Fibroblast of villous mesenchyme (primary cell): ENCODE measurements around the gene RIC8B. TPM values are rescaled to one million over a fixed set of nuclear protein-coding genes. Genes with fewer than 3 reads are reported as not detected.
A peak's percentile ranks its signal among the peaks of the same experiment; 100 is the strongest.

Source experiments
- DNase-seq: peaks from one replicate; pipeline ENCODE4 v3.0.0-alpha.2; 2010; ENCODE audit warnings: low read depth
- H3K4me3 ChIP-seq: 2 replicates; pipeline ENCODE4 v1.5.1; 2011; ENCODE audit warnings: low read depth, mild to moderate bottlenecking, low read length
- total RNA-seq: library from RNA; depleted of rRNA; stranded (reverse); fragments of >200 nt; gene quantifications from 2 replicates; pipeline ENCODE4 v1.2.3, GENCODE V29; 2012
- TF ChIP-seq, protein P1 (sequence below): IDR thresholded peaks from 2 replicates; pipeline ENCODE4 v1.5.1; 2012; ENCODE audit warnings: low read depth, mild to moderate bottlenecking, low read length; ENCODE audit not compliant: insufficient read depth

Gene RIC8B
- total RNA-seq, 1 donor = 15.1 TPM

DNA sequence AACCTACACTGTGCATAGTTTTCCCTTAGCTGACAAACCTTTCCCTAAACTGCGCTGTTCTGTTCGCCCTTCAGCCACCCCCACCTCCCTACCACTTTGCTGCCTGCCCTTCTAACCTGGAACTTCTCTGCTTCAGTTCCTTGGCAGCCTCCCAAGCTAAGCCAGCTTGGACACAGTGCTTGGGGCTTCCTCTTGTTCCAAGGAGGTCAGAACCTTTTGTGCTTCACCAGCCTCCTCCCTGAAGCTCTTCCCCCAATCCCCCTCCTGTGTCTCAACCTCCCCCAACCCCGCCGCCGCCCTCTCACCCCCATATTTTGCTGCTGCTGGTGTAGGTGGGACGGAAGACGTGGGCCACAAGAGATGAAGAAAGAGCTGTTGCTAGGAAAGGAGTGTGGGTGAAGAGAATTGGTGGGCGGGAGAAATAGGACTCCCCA is 8.1 kb upstream of the RIC8B start:
- no peak overlapping the region for H3K4me3 ChIP-seq
- TF ChIP-seq, protein P1, sequence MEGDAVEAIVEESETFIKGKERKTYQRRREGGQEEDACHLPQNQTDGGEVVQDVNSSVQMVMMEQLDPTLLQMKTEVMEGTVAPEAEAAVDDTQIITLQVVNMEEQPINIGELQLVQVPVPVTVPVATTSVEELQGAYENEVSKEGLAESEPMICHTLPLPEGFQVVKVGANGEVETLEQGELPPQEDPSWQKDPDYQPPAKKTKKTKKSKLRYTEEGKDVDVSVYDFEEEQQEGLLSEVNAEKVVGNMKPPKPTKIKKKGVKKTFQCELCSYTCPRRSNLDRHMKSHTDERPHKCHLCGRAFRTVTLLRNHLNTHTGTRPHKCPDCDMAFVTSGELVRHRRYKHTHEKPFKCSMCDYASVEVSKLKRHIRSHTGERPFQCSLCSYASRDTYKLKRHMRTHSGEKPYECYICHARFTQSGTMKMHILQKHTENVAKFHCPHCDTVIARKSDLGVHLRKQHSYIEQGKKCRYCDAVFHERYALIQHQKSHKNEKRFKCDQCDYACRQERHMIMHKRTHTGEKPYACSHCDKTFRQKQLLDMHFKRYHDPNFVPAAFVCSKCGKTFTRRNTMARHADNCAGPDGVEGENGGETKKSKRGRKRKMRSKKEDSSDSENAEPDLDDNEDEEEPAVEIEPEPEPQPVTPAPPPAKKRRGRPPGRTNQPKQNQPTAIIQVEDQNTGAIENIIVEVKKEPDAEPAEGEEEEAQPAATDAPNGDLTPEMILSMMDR = no peak
- DNase-seq = peak; percentile 65

DNA sequence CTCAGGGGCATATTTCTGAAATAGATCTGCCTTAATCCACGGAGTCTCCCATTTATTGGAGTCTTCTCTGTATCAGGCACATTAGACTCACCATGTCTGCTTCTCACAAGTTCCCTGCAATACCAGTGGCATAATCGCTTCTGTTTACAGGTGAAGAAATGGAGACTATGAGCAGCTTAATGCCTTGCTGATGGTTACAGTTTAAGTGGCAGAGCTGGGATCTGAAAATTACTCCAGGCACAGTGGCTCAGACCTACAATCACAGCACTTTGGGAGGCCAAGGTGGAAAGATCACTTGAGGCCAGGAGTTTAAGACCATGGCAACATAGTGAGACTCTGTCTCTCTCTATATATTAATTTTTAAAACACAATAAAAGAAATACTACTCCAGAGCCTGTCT is 7.3 kb upstream of the RIC8B start:
- no peak for DNase-seq
- TF ChIP-seq, protein P1 = no peak
- no peak overlapping the region for H3K4me3 ChIP-seq

DNA sequence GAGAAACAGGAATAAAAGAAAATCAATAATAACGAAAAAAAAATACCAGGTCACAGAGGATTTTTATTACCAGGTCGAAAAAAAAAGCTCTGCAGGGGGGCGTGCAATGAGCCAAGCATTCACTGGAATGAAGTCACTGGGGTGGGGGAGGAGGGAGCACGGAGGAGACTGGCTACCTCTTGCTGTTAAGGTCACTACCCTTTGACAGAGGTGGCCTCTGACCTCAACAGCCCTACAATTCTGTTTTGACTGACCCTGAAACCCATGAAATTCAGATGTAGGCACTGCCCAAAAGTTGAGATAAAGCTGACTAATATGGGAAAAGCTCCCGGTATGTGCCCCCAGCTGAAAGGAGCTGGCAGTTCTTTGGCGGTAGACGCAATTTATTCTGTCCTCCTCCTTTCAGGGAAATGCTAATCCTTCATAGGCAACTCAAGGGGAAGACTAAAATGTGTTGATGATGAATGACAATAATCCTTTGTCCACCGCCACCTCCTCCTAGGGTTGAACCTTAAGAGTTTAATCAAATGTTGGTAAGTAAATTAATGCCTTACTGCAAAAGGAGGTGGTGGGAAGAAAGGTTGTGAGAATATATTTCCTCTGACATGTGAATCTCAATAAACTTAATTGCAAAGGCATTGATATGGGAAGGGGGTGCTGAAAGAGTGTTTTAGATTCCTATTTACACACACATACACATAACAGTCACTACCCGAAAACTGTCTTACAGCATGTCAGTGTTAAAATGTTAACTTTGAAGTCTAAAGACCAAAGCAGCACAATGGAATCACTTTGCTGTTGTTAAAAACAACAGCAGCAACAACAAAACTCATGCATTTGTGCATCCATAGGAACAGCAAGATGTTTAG is 6.3 kb upstream of the RIC8B start:
- TF ChIP-seq, protein P1 = no peak
- no peak overlapping the region for H3K4me3 ChIP-seq
- peak; percentile 24 for DNase-seq

DNA sequence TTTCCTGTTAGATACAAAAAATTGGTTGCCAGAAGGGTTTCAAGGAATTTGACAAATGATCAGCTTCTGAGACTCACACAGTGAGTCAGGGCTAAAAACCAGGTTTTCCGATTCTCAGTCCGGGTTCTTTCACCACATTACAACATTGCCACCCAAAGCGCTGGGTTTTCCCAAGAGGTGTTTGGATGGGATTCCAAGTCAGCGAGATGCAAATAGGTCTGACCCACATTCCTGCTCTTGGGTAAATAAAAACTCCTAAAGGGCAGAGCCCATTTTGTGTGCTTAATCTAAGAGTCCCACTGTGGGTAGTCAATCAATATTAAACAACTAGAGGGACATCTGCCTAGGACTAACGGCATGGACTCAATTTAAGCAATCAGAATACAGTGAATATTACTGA is 5.4 kb upstream of the RIC8B start:
- H3K4me3 ChIP-seq = no peak overlapping the region
- TF ChIP-seq, protein P1 = no peak
- peak; percentile 28 for DNase-seq

DNA sequence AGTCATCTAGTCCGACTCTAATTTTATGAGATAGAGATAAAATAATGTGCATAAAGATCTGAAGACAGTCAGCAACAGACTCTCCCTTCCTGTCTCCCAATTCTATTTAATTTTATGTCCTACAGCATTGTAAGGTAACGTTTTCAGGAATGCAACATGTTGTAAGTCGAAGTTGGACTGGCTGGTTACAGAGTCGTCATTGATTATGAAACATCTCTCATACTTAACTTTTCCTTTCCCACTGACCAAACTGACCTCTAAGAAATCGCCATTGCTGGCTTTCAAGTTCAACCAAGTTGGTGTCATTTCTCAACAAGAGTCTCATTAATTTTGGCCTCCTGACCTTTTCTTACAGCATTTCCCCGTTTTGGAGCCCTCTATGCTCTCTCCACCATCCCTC is 4.9 kb upstream of the RIC8B start:
- H3K4me3 ChIP-seq = no peak overlapping the region
- DNase-seq = peak; percentile 62
- TF ChIP-seq, protein P1 = no peak

DNA sequence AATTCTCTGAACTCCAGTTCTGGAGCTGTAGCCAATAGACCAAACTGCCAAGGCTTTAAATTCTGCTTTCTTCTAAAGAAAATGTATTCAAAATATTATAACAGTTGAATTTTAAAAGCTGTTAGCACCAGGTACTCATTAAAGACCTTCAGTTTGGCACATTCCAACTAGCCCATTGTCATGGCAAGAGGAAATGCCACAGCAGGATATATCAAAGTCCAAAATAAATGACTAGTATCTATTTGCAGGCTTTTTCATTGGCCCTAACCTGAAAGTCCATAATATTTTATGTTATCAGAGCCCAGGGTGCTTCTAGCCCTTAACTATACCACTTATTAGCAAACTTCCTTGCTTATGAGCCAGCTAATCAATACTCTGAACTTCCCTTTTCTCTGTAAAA is 3.1 kb upstream of the RIC8B start:
- TF ChIP-seq, protein P1 = no peak
- no peak overlapping the region for H3K4me3 ChIP-seq
- DNase-seq = no peak
